Measurements from ENCODE around the gene TNFRSF21. TPM values are rescaled to one million over a fixed set of nuclear protein-coding genes. Genes with fewer than 3 reads are reported as not detected.

Gene TNFRSF21
- total and polyA plus RNA-seq, 2 of the 8 experiments (the other 6 are each of a cell fraction or from before 2014, with no cell fraction given) = 16.4 to 52.7 TPM

DNA sequence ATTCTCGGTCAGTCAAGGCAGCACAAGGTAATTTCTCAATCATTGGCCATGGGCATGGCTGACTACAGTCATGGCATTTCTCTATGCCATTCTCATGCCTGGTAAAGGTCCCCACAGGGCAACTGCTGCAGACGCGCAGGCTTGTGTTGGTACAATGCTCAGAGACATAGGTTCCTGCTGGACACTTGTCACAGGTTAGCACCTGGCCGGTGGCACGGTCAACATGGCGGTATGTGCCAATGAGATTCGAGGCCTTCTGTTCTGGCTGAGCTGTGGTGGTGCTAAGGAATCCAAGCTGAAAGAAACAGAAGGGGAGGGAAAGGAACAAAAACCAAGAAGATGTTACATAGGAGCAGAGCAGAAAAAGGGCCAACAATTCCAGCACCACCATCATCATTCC, 23.4 kb downstream of the TNFRSF21 start (continued):
- TF ChIP-seq, protein P1, sequence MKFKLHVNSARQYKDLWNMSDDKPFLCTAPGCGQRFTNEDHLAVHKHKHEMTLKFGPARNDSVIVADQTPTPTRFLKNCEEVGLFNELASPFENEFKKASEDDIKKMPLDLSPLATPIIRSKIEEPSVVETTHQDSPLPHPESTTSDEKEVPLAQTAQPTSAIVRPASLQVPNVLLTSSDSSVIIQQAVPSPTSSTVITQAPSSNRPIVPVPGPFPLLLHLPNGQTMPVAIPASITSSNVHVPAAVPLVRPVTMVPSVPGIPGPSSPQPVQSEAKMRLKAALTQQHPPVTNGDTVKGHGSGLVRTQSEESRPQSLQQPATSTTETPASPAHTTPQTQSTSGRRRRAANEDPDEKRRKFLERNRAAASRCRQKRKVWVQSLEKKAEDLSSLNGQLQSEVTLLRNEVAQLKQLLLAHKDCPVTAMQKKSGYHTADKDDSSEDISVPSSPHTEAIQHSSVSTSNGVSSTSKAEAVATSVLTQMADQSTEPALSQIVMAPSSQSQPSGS (IDR thresholded peaks at IDR 0.05; ENCODE audit: low read length) = no peak
- TF ChIP-seq HDAC2 (IDR thresholded peaks at IDR 0.05; ENCODE audit: borderline replicate concordance in 1 of 2, low read depth in 2 of 2, low read length in 2 of 2) = no peak
- no peak for TF ChIP-seq NRF1 (IDR thresholded peaks at IDR 0.05; ENCODE audit: low read depth, low read length)
- TF ChIP-seq SRF (IDR thresholded peaks at IDR 0.05; ENCODE audit: low read depth, low read length) = no peak
- TF ChIP-seq SAP30 (IDR thresholded peaks at IDR 0.05; ENCODE audit: insufficient read depth, insufficient replicate concordance, low read length) = no peak
